GM12891 (cell line): ENCODE data around the gene TSHR.

Experiments used
- PAX5 ChIP-seq: IDR thresholded peaks from 2 replicates; pipeline ENCODE4 v1.6.1; 2011; ENCODE audit warnings: low read length, moderate library complexity, mild to moderate bottlenecking; ENCODE audit not compliant: insufficient read depth, severe bottlenecking
- POLR2A ChIP-seq: IDR thresholded peaks from 2 replicates; pipeline ENCODE4 v1.6.1; 2011; ENCODE audit warnings: low read depth, low read length, control low read depth
- POLR2AphosphoS5 ChIP-seq: IDR thresholded peaks from 2 replicates; pipeline ENCODE4 v1.6.1; 2011; ENCODE audit warnings: low read depth, low read length, control low read depth
- TAF1 ChIP-seq: IDR thresholded peaks from 2 replicates; pipeline ENCODE4 v1.6.1; 2011; ENCODE audit warnings: low read depth, low read length, control low read depth

DNA sequence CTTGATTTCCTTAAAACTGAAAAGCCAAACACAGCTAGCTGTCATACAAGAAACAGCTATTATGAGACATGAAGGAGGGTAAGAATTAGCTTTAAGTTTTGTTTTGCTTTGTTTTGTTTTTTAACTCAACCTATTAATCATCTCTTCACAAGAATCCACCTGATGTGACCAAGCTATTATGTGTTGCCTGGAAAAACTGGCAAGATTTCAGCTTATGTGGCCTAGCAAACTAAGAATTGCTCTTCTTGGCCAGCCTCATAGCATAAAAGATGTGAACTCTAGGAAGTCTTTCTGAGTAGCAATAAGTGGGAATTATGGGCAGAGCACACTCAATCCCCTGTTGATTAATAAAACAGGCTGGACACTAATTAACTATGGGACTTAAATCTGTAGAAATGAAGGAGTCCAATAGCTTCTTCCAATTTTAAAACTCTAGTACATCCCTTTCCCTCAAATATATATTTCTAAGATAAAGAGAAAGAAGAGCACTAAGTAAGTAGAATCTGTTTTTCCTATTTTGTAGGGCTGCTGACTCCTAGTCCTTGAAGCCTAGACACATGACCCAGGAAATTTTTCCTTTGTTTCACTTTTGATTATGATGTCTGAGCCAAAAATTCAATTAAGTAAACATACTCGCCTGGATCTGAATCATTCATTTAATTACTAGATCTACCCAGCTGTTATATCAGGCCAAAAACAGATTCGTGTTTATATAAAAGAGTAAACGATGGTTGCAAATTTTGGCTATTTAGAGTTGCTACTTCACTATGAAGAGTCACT lies 189.6 kb downstream of the TSHR start:
- TF ChIP-seq POLR2AphosphoS5, result no peak
- no peak for TF ChIP-seq POLR2A
- TF ChIP-seq PAX5, result no peak
- TF ChIP-seq TAF1, result no peak
